GM12878 (cell line): Measurements from ENCODE around the gene RNF115. TPM values are rescaled to one million over a fixed set of nuclear protein-coding genes. Genes with fewer than 3 reads are reported as not detected.

Experiments used
- ATAC-seq: fragments of 200-7000 bp; cut with Tn5 transposase; 3 replicates; pipeline ENCODE4 v1.9.1; 2020; ENCODE audit warnings: mild to moderate bottlenecking, moderate library complexity
- BruUV-seq: library from RNA; stranded (reverse); fragments of 400-500 nt; replicated peaks from 2 replicates; lab custom pipeline; 2021; lab: Mats Ljungman, UMichigan
- CTCF ChIA-PET: fragments of 300-600 bp; sonication (Branson Sonifier 250); formaldehyde crosslinking; extraction: SDS; loops from one replicate; lab custom pipeline; 2021; ENCODE audit warnings: inconsistent platforms; lab: Yijun Ruan, JAX
- POLR2A ChIA-PET: fragments of 350-600 bp; formaldehyde crosslinking; extraction: SDS; loops from one replicate; lab custom pipeline; 2021; ENCODE audit warnings: inconsistent platforms; lab: Charles Lee
- RAD21 ChIA-PET: fragments of 300-600 bp; sonication (Branson Sonifier 250); formaldehyde crosslinking; loops from one replicate; lab custom pipeline; 2023; ENCODE audit warnings: antibody characterized with exemption; ENCODE audit not compliant: unreplicated experiment; lab: Charles Lee
- SMC1A ChIA-PET: fragments of 300-600 bp; sonication (Branson Sonifier 250); formaldehyde crosslinking; loops from one replicate; lab custom pipeline; 2023; ENCODE audit not compliant: unreplicated experiment, uncharacterized antibody; lab: Charles Lee
- DNase-seq: peaks from one replicate; pipeline ENCODE4 v3.0.0-alpha.2; 2011; ENCODE audit warnings: low read depth, low spot score
- FAIRE-seq: peaks from 3 replicates; lab custom pipeline; 2011; peaks lifted over from hg19 to GRCh38; lab: Jason Lieb, UNC
- H2AFZ ChIP-seq: 2 replicates; pipeline ENCODE4 v1.6.0; 2011; ENCODE audit warnings: low read depth, low read length, control low read depth; ENCODE audit not compliant: control insufficient read depth
- H3K27ac ChIP-seq: 2 replicates; pipeline ENCODE4 v1.5.1; 2011; ENCODE audit warnings: control low read depth; ENCODE audit not compliant: control insufficient read depth, insufficient read depth
- H3K27me3 ChIP-seq, 2 experiments: replicated peaks in 1 of 2; 2 replicates each; pipeline versions ENCODE4 v1.6.0 to v1.6.1; 2011; ENCODE audit warnings: low read length in 1 of 2; ENCODE audit not compliant: control insufficient read depth in 2 of 2, insufficient read depth in 2 of 2
- H3K36me3 ChIP-seq, 2 experiments: 2 replicates each; pipeline ENCODE4 v1.5.1; 2011; ENCODE audit warnings: low read length in 1 of 2; ENCODE audit not compliant: control insufficient read depth in 2 of 2, insufficient read depth in 2 of 2
- H3K4me1 ChIP-seq: 2 replicates; pipeline ENCODE4 v1.6.1; 2011; ENCODE audit warnings: mild to moderate bottlenecking, low read length, moderate library complexity, mixed read lengths; ENCODE audit not compliant: control insufficient read depth, insufficient read depth
- H3K4me2 ChIP-seq: 2 replicates; pipeline ENCODE4 v1.6.0; 2011; ENCODE audit warnings: control low read depth; ENCODE audit not compliant: control insufficient read depth, insufficient read depth
- H3K4me3 ChIP-seq: fragments of 200-600 bp; sonication (generic); 2 replicates; pipeline ENCODE4 v1.5.1; 2016
- H3K79me2 ChIP-seq: 2 replicates; pipeline ENCODE4 v1.6.0; 2011; ENCODE audit warnings: low read length; ENCODE audit not compliant: control insufficient read depth, insufficient read depth
- H3K9ac ChIP-seq: 2 replicates; pipeline ENCODE4 v1.8.0; 2011; ENCODE audit warnings: low read length, control low read depth, mixed read lengths; ENCODE audit not compliant: control insufficient read depth, insufficient read depth
- H3K9me3 ChIP-seq: replicated peaks from 3 replicates; pipeline ENCODE4 v1.5.1; 2011; ENCODE audit warnings: mild to moderate bottlenecking, low read length; ENCODE audit not compliant: control insufficient read depth, insufficient read depth
- H4K20me1 ChIP-seq: 2 replicates; pipeline ENCODE4 v1.6.0; 2011; ENCODE audit not compliant: control insufficient read depth, insufficient read depth
- CBFB ChIP-seq: IDR thresholded peaks from 2 replicates; pipeline ENCODE4 v1.6.1; 2016; ENCODE audit warnings: antibody characterized with exemption, low read depth
- CREM ChIP-seq: IDR thresholded peaks from 2 replicates; pipeline ENCODE4 v1.6.1; 2014; ENCODE audit warnings: antibody characterized with exemption, low read depth
- EGR1 ChIP-seq, 2 experiments: IDR thresholded peaks; 1 replicate in 1 of 2; 2 replicates in 1 of 2; pipeline ENCODE4 v1.6.1; 2011 to 2012; ENCODE audit warnings: low read depth in 2 of 2, low read length in 2 of 2, borderline replicate concordance in 1 of 2, mild to moderate bottlenecking in 1 of 2, moderate library complexity in 1 of 2
- FOXK2 ChIP-seq: fragments of 450-650 bp; IDR thresholded peaks from 2 replicates; pipeline ENCODE4 v1.6.1; 2017; ENCODE audit warnings: mild to moderate bottlenecking, moderate library complexity
- GABPA ChIP-seq: IDR thresholded peaks from 2 replicates; pipeline ENCODE4 v1.6.1; 2014; ENCODE audit warnings: antibody characterized with exemption, low read depth, mild to moderate bottlenecking, inconsistent platforms
- GATAD2B ChIP-seq: fragments of 450-650 bp; conservative IDR thresholded peaks from 2 replicates; pipeline ENCODE4 v1.6.1; 2017; ENCODE audit warnings: low read depth, mild to moderate bottlenecking, moderate library complexity
- RELA ChIP-seq: fragments of 450-650 bp; IDR thresholded peaks from 2 replicates; pipeline ENCODE4 v1.8.0; 2014; ENCODE audit warnings: borderline replicate concordance; ENCODE audit not compliant: partially characterized antibody
- SMAD1 ChIP-seq: fragments of 450-650 bp; IDR thresholded peaks from 2 replicates; pipeline ENCODE4 v1.6.1; 2018; ENCODE audit warnings: mild to moderate bottlenecking, low read depth; ENCODE audit not compliant: partially characterized antibody
- SUPT20H ChIP-seq: IDR thresholded peaks from 2 replicates; pipeline ENCODE4 v1.6.1; 2011; ENCODE audit warnings: low read depth, mild to moderate bottlenecking, low read length, moderate library complexity, borderline replicate concordance; ENCODE audit not compliant: control insufficient read depth
- TAF1 ChIP-seq: IDR thresholded peaks from 2 replicates; pipeline ENCODE4 v1.6.1; 2011; ENCODE audit warnings: mild to moderate bottlenecking, low read depth, low read length, borderline replicate concordance
- ZNF622 ChIP-seq: fragments of 450-650 bp; IDR thresholded peaks from 2 replicates; pipeline ENCODE4 v1.6.1; 2017; ENCODE audit warnings: mild to moderate bottlenecking, inconsistent platforms
- WGBS: methylation state at CpG from one replicate; pipeline ENCODE4 v1.1.6; 2016; ENCODE audit warnings: low lambda C conversion rate; ENCODE audit not compliant: insufficient replicate concordance, insufficient coverage; ENCODE audit errors: missing lambda C conversion rate; 5-methylcytosine and 5-hydroxymethylcytosine counted together
- in situ Hi-C: fragments of 300-500 bp; cut with MboI; formaldehyde crosslinking; loops from 9 replicates; pipeline ENCODE4 v1.14.3; 2018; ENCODE audit warnings: mixed read lengths
- intact Hi-C: fragments of 100-400 bp; cut with micrococcal nuclease; formaldehyde crosslinking; loops from one replicate; pipeline ENCODE4 v1.14.2; 2022; ENCODE audit not compliant: unreplicated experiment
- polyA plus RNA-seq, 11 experiments: library from polyadenylated mRNA; depleted of rRNA in 4 of 11; unstranded in 6 of 11; stranded (reverse) in 5 of 11; fragments of >200 nt; fragmentation: Nextera tagmentation in 4 of 11; fragmentation: Illumina TruSeq in 1 of 11; extraction: Ambion mirVana in 4 of 11; extraction: Trizol in 1 of 11; gene quantifications; 1 replicate in 1 of 11; 2 replicates in 10 of 11; pipeline versions ENCODE4 v1.2.1 to v1.2.3, GENCODE V29; 2011 to 2016; ENCODE audit warnings: inconsistent platforms in 2 of 11, missing spikeins in 2 of 11, low read depth in 1 of 11
- total RNA-seq, 4 experiments: library from RNA; depleted of rRNA in 3 of 4; stranded (reverse); fragments of >200 nt in 3 of 4; fragmentation: Illumina TruSeq in 1 of 4; extraction: Trizol in 1 of 4; gene quantifications; 2 replicates each; pipeline versions ENCODE4 v1.2.1 to v1.2.3, GENCODE V29; 2013 to 2021
- TF ChIP-seq, protein P1 (sequence below): fragments of 450-650 bp; IDR thresholded peaks from 2 replicates; pipeline ENCODE4 v1.6.1; 2017; ENCODE audit warnings: mild to moderate bottlenecking, moderate library complexity
- TF ChIP-seq, protein P2 (sequence below): IDR thresholded peaks from 2 replicates; pipeline ENCODE4 v1.6.1; 2012; ENCODE audit warnings: improper control_type of control experiment, low read depth, low read length; ENCODE audit not compliant: insufficient replicate concordance
- TF ChIP-seq, protein P3 (sequence below): fragments of 450-650 bp; conservative IDR thresholded peaks from 2 replicates; pipeline ENCODE4 v1.6.1; 2017; ENCODE audit warnings: mild to moderate bottlenecking, moderate library complexity

RNF115 gene
- total and polyA plus RNA-seq, 10 of the 15 experiments (the other 5 are each of a cell fraction or from before 2014, with no cell fraction given): 3.4 to 22.0 (median 12.9) TPM

DNA sequence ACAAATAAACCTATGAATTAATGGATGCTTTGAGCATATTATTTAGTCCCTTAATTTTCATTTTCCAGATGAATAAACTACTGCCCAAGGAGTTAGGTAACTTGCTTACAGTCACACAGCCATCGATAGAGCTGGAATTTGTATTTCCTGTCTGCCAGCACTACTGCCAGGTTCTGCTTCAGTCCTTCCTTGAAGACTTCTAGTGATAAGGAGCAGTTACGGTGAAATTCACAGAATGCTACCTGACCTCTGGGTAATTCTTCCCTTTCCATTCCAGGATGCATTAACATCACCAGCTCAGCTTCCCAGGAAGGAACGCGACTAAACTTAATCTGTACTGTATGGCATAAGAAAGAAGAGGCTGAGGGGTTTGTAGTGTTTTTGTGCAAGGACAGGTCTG is 93.4 kb downstream of the RNF115 start:
- Histone ChIP-seq H3K79me2 (no peaks in the 10 kb centered on the region), H3K9me3 (no peaks in the 10 kb centered on the region), H3K4me3 (no peak overlapping the region), H2AFZ (no peak overlapping the region), H3K27me3 (no peaks in the 10 kb centered on the region), H3K27ac (no peak overlapping the region), H3K4me2 (no peak overlapping the region), H3K9ac (no peak overlapping the region), H3K36me3 (no peaks in the 10 kb centered on the region), H3K4me1 (no peaks in the 10 kb centered on the region), H4K20me1 (no peaks in the 10 kb centered on the region)
- no peak for ATAC-seq
- in situ Hi-C loops (loop anchor here (5.0 kb wide), 1 partner anchor 52 kb away; no protein-coding TSS in a partner anchor), intact Hi-C loops (no loop called here)
- no peak for TF ChIP-seq FOXK2
- no peak for TF ChIP-seq EGR1 (IDR thresholded peaks at IDR 0.05; ENCODE audit: borderline replicate concordance in 1 of 2, low read depth in 2 of 2, low read length in 2 of 2)
- TF ChIP-seq, protein P1, sequence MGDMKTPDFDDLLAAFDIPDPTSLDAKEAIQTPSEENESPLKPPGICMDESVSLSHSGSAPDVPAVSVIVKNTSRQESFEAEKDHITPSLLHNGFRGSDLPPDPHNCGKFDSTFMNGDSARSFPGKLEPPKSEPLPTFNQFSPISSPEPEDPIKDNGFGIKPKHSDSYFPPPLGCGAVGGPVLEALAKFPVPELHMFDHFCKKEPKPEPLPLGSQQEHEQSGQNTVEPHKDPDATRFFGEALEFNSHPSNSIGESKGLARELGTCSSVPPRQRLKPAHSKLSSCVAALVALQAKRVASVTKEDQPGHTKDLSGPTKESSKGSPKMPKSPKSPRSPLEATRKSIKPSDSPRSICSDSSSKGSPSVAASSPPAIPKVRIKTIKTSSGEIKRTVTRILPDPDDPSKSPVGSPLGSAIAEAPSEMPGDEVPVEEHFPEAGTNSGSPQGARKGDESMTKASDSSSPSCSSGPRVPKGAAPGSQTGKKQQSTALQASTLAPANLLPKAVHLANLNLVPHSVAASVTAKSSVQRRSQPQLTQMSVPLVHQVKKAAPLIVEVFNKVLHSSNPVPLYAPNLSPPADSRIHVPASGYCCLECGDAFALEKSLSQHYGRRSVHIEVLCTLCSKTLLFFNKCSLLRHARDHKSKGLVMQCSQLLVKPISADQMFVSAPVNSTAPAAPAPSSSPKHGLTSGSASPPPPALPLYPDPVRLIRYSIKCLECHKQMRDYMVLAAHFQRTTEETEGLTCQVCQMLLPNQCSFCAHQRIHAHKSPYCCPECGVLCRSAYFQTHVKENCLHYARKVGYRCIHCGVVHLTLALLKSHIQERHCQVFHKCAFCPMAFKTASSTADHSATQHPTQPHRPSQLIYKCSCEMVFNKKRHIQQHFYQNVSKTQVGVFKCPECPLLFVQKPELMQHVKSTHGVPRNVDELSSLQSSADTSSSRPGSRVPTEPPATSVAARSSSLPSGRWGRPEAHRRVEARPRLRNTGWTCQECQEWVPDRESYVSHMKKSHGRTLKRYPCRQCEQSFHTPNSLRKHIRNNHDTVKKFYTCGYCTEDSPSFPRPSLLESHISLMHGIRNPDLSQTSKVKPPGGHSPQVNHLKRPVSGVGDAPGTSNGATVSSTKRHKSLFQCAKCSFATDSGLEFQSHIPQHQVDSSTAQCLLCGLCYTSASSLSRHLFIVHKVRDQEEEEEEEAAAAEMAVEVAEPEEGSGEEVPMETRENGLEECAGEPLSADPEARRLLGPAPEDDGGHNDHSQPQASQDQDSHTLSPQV: no peak
- TF ChIP-seq CREM: no peak
- TF ChIP-seq GABPA: no peak
- TF ChIP-seq, protein P2, sequence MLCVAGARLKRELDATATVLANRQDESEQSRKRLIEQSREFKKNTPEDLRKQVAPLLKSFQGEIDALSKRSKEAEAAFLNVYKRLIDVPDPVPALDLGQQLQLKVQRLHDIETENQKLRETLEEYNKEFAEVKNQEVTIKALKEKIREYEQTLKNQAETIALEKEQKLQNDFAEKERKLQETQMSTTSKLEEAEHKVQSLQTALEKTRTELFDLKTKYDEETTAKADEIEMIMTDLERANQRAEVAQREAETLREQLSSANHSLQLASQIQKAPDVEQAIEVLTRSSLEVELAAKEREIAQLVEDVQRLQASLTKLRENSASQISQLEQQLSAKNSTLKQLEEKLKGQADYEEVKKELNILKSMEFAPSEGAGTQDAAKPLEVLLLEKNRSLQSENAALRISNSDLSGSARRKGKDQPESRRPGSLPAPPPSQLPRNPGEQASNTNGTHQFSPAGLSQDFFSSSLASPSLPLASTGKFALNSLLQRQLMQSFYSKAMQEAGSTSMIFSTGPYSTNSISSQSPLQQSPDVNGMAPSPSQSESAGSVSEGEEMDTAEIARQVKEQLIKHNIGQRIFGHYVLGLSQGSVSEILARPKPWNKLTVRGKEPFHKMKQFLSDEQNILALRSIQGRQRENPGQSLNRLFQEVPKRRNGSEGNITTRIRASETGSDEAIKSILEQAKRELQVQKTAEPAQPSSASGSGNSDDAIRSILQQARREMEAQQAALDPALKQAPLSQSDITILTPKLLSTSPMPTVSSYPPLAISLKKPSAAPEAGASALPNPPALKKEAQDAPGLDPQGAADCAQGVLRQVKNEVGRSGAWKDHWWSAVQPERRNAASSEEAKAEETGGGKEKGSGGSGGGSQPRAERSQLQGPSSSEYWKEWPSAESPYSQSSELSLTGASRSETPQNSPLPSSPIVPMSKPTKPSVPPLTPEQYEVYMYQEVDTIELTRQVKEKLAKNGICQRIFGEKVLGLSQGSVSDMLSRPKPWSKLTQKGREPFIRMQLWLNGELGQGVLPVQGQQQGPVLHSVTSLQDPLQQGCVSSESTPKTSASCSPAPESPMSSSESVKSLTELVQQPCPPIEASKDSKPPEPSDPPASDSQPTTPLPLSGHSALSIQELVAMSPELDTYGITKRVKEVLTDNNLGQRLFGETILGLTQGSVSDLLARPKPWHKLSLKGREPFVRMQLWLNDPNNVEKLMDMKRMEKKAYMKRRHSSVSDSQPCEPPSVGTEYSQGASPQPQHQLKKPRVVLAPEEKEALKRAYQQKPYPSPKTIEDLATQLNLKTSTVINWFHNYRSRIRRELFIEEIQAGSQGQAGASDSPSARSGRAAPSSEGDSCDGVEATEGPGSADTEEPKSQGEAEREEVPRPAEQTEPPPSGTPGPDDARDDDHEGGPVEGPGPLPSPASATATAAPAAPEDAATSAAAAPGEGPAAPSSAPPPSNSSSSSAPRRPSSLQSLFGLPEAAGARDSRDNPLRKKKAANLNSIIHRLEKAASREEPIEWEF: no peak
- TF ChIP-seq SUPT20H: no peak
- TF ChIP-seq, protein P3, sequence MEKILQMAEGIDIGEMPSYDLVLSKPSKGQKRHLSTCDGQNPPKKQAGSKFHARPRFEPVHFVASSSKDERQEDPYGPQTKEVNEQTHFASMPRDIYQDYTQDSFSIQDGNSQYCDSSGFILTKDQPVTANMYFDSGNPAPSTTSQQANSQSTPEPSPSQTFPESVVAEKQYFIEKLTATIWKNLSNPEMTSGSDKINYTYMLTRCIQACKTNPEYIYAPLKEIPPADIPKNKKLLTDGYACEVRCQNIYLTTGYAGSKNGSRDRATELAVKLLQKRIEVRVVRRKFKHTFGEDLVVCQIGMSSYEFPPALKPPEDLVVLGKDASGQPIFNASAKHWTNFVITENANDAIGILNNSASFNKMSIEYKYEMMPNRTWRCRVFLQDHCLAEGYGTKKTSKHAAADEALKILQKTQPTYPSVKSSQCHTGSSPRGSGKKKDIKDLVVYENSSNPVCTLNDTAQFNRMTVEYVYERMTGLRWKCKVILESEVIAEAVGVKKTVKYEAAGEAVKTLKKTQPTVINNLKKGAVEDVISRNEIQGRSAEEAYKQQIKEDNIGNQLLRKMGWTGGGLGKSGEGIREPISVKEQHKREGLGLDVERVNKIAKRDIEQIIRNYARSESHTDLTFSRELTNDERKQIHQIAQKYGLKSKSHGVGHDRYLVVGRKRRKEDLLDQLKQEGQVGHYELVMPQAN: no peak
- no peak for TF ChIP-seq ZNF622
- TF ChIP-seq GATAD2B: no peak
- no peak for TF ChIP-seq SMAD1
- no peak for TF ChIP-seq RELA
- TF ChIP-seq TAF1: no peak
- TF ChIP-seq CBFB: no peak
- SMC1A ChIA-PET: interaction anchor here (2.3 kb wide), 1 partner anchor 10 kb away, joined by 6 read pairs; no protein-coding TSS in a partner anchor
- POLR2A ChIA-PET: no interaction called here
- no peak for DNase-seq
- BruUV-seq: no TSS peak
- CTCF ChIA-PET: no interaction called here
- RAD21 ChIA-PET: no interaction called here
- WGBS: 87% methylated on average over 4 of the region's 4 CpGs
- no peak for FAIRE-seq
